OCI-LY7 (cell line): Measurements from ENCODE around the gene MGST3. TPM values are rescaled to one million over a fixed set of nuclear protein-coding genes. Genes with fewer than 3 reads are reported as not detected.

Experiments
- BruUV-seq: library from RNA; stranded (reverse); fragments of 400-500 nt; replicated peaks from 2 replicates; lab custom pipeline; 2021; lab: Mats Ljungman, UMichigan
- CTCF ChIA-PET: fragments of 300-600 bp; sonication (Branson Sonifier 250); formaldehyde crosslinking; loops from one replicate; lab custom pipeline; 2022; ENCODE audit warnings: antibody characterized with exemption; ENCODE audit not compliant: unreplicated experiment; lab: Charles Lee
- POLR2A ChIA-PET: fragments of 300-600 bp; sonication (Branson Sonifier 250); formaldehyde crosslinking; loops from one replicate; lab custom pipeline; 2022; ENCODE audit warnings: antibody characterized with exemption; lab: Charles Lee
- DNase-seq: peaks from one replicate; pipeline ENCODE4 v3.0.0-alpha.2; 2015; ENCODE audit warnings: low spot score
- H2AFZ ChIP-seq: fragments of 200-600 bp; sonication (generic), shearing (Covaris generic); 2 replicates; pipeline ENCODE4 v1.6.1; 2014; ENCODE audit warnings: mild to moderate bottlenecking, antibody characterized with exemption, low read length, moderate library complexity
- H3K27ac ChIP-seq: fragments of 200-600 bp; sonication (generic); 2 replicates; pipeline ENCODE4 v1.5.1; 2014; ENCODE audit warnings: mixed run types, low read depth, mild to moderate bottlenecking, moderate library complexity, low read length, inconsistent platforms; ENCODE audit not compliant: poor library complexity, severe bottlenecking
- H3K36me3 ChIP-seq: fragments of 200-600 bp; sonication (generic); 2 replicates; pipeline ENCODE4 v1.6.1; 2014; ENCODE audit warnings: mild to moderate bottlenecking, antibody characterized with exemption, low read length, moderate library complexity, mixed read lengths; ENCODE audit not compliant: insufficient read depth
- H3K4me1 ChIP-seq: fragments of 200-600 bp; sonication (generic); 2 replicates; pipeline ENCODE4 v1.5.1; 2014; ENCODE audit warnings: mild to moderate bottlenecking, low read length; ENCODE audit not compliant: insufficient read depth, poor library complexity, severe bottlenecking
- H3K4me2 ChIP-seq: fragments of 200-600 bp; sonication (generic); 2 replicates; pipeline ENCODE4 v1.6.1; 2014; ENCODE audit warnings: mild to moderate bottlenecking, low read length
- H3K4me3 ChIP-seq: fragments of 200-600 bp; sonication (generic); 2 replicates; pipeline ENCODE4 v1.5.1; 2014; ENCODE audit warnings: mild to moderate bottlenecking, low read depth, low read length; ENCODE audit not compliant: poor library complexity, severe bottlenecking
- H3K79me2 ChIP-seq: fragments of 200-600 bp; sonication (generic); 2 replicates; pipeline ENCODE4 v1.6.1; 2016; ENCODE audit warnings: low read depth, mild to moderate bottlenecking, low read length, moderate library complexity, mixed read lengths; ENCODE audit not compliant: insufficient read depth
- H3K9me2 ChIP-seq: fragments of 200-600 bp; sonication (generic); 2 replicates; pipeline ENCODE4 v1.6.1; 2016; ENCODE audit warnings: mild to moderate bottlenecking, low read length, mixed read lengths; ENCODE audit not compliant: insufficient read depth
- H3K9me3 ChIP-seq: fragments of 200-600 bp; sonication (generic); 2 replicates; pipeline ENCODE4 v1.6.1; 2014; ENCODE audit warnings: mild to moderate bottlenecking, mixed run types, low read length, mixed read lengths
- H4K20me1 ChIP-seq: fragments of 200-600 bp; sonication (generic); 2 replicates; pipeline ENCODE4 v1.6.1; 2014; ENCODE audit warnings: mild to moderate bottlenecking, antibody characterized with exemption, low read length, moderate library complexity, mixed read lengths; ENCODE audit not compliant: insufficient read depth
- EZH2phosphoT487 ChIP-seq: fragments of 200-600 bp; sonication (generic); IDR thresholded peaks from 2 replicates; pipeline ENCODE4 v1.6.1; 2018; ENCODE audit warnings: low read depth, borderline replicate concordance, mild to moderate bottlenecking, mixed run types, antibody characterized with exemption, low read length, moderate library complexity, mixed read lengths
- intact Hi-C: fragments of 100-400 bp; cut with micrococcal nuclease; formaldehyde crosslinking; loops from one replicate; pipeline ENCODE4 v1.10.0; 2022; ENCODE audit not compliant: unreplicated experiment
- total RNA-seq, 2 experiments: library from RNA; depleted of rRNA in 1 of 2; stranded (reverse); fragments of >200 nt in 1 of 2; shearing (Covaris generic) in 1 of 2; gene quantifications; 2 replicates each; pipeline ENCODE4 v1.2.3, GENCODE V29; 2014 to 2022
- TF ChIP-seq, protein P1 (sequence below): fragments of 200-600 bp; sonication (generic); conservative IDR thresholded peaks from 2 replicates; pipeline ENCODE4 v1.5.1; 2014; ENCODE audit warnings: mild to moderate bottlenecking, antibody characterized with exemption, low read length, moderate library complexity, mixed read lengths

The MGST3 gene
- total RNA-seq, 2 experiments from 2014 or later, result 115 to 127 TPM

DNA sequence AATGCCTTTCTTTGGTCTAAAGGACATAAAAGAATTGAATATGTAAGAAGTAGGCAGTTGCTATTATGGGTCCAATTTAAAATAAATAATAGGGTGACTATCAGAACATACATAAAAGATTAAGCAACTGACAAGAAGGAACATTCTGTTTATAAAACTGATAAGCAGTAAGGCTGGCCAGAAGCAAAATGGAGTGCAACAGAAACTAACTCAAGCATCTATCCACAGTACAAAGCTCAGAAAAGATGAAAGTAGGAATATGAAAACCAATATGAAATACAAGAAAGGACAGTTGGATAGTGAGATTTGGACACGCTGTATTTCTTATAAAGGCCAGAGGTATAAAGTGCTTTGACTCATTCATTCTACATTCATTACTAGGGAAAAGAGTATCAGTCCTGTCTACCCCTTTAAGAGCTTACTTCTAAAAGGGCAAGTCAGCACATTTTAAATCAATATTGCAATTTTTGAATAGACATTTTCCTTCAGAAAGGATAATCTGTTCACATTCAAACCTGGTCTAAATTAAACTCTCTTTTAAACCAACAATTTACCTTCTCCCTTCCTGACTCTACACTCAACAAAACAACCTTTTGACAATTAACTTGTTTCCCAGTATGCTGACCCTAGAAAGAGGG is 52.9 kb downstream of the MGST3 start:
- no peak for DNase-seq
- Histone ChIP-seq H3K4me1 (peaks cover 16% of the 10 kb centered on the region), H4K20me1 (peaks cover 4% of the 10 kb centered on the region; the same call in 1 of the 2 replicates), H3K4me2 (no peak overlapping the region), H2AFZ (no peak overlapping the region), H3K79me2 (peaks cover 31% of the 10 kb centered on the region; the same call in 1 of the 2 replicates), H3K4me3 (no peak overlapping the region), H3K27ac (no peak overlapping the region), H3K9me3 (no peaks in the 10 kb centered on the region), H3K9me2 (no peaks in the 10 kb centered on the region), H3K36me3 (peaks cover 71% of the 10 kb centered on the region)
- TF ChIP-seq EZH2phosphoT487, result no peak
- TF ChIP-seq, protein P1, sequence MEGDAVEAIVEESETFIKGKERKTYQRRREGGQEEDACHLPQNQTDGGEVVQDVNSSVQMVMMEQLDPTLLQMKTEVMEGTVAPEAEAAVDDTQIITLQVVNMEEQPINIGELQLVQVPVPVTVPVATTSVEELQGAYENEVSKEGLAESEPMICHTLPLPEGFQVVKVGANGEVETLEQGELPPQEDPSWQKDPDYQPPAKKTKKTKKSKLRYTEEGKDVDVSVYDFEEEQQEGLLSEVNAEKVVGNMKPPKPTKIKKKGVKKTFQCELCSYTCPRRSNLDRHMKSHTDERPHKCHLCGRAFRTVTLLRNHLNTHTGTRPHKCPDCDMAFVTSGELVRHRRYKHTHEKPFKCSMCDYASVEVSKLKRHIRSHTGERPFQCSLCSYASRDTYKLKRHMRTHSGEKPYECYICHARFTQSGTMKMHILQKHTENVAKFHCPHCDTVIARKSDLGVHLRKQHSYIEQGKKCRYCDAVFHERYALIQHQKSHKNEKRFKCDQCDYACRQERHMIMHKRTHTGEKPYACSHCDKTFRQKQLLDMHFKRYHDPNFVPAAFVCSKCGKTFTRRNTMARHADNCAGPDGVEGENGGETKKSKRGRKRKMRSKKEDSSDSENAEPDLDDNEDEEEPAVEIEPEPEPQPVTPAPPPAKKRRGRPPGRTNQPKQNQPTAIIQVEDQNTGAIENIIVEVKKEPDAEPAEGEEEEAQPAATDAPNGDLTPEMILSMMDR, result no peak
- BruUV-seq, result no TSS peak
- ChIA-PET CTCF (no interaction called here), POLR2A (interaction anchor here (0.7 to 2.2 kb wide), 3 partner anchors 11 to 32 kb away, joined by 3 to 5 read pairs (median 3); no protein-coding TSS in a partner anchor)
- intact Hi-C loops, result no loop called here

DNA sequence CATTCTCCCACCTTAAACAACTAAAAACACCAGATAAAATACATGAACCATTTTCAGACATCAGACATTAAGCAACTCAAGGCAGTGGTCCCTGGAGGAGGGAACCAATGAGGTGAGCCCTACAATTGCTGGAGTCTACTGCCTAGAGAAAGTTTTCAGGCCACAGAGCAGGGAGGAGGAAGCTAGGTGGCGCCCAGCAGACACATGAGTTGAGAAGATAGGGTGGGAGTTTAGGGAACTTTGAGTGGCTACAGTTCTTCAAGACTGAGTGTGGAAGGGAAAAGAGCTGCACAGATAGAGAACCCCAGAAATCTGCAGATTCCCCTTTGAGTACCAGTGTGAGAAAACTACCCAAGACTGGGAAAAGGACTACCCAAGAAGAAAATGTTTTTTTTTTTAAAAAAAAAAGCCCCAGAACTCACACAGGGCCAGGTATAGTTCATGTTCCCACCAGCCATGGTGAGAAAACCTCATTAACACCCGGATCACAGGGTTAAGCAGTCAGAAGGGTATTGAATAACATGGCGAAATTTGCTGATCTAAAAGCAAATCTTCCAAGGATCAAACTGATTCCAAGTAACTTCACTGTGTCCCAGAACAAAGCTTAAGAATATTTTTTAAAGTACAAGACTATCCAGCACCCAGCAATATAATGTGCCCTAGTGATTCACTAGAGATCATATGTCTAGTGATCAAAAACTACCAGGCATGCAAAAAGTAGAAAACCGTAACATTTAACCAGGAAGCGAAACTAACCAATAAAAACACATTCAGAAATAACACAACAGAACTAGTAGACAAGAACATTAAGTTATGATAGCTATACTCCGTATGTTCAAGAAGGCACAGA is 55.3 kb downstream of the MGST3 start:
- TF ChIP-seq, protein P1, result peak; percentile 78
- no peak for TF ChIP-seq EZH2phosphoT487
- H3K9me3 ChIP-seq, result no peaks in the 10 kb centered on the region
- peak; percentile 50 for DNase-seq
- POLR2A ChIA-PET, result interaction anchor here (0.5 to 2.2 kb wide), 13 partner anchors 12 to 142 kb away, joined by 3 to 7 read pairs (median 5); partner anchors contain the start of gene ALDH9A1
- H3K4me2 ChIP-seq, result peak overlapping the region; percentile 51
- peaks cover 35% of the 10 kb centered on the region; the same call in 1 of the 2 replicates for H3K79me2 ChIP-seq
- H2AFZ ChIP-seq, result peak overlapping the region; percentile 1; the same call in 1 of the 2 replicates
- peak overlapping the region; percentile 18 for H3K27ac ChIP-seq
- no peaks in the 10 kb centered on the region for H3K9me2 ChIP-seq
- H3K4me1 ChIP-seq, result peaks cover 20% of the 10 kb centered on the region
- CTCF ChIA-PET, result interaction anchor here (0.6 to 0.7 kb wide), 2 partner anchors 11 to 88 kb away, joined by 3 read pairs; no protein-coding TSS in a partner anchor
- H3K4me3 ChIP-seq, result peak overlapping the region; percentile 10
- intact Hi-C loops, result no loop called here
- H3K36me3 ChIP-seq, result peaks cover 47% of the 10 kb centered on the region
- BruUV-seq, result no TSS peak
- H4K20me1 ChIP-seq, result peaks cover 4% of the 10 kb centered on the region; the same call in 1 of the 2 replicates
